HCT116 (cell line): Measurements from ENCODE around the gene UNC80. TPM values are rescaled to one million over a fixed set of nuclear protein-coding genes. Genes with fewer than 3 reads are reported as not detected.

Source experiments
- ATAC-seq: fragments of 200-7000 bp; cut with Tn5 transposase; 2 replicates; pipeline ENCODE4 v1.9.1; 2020; ENCODE audit warnings: mild to moderate bottlenecking, moderate library complexity
- BruUV-seq: library from RNA; stranded (reverse); fragments of 400-500 nt; replicated peaks from 2 replicates; lab custom pipeline; 2021; lab: Mats Ljungman, UMichigan
- CTCF ChIA-PET: fragments of 300-600 bp; sonication (Branson Sonifier 250); formaldehyde crosslinking; loops from one replicate; lab custom pipeline; 2021; ENCODE audit warnings: antibody characterized with exemption; lab: Charles Lee
- POLR2A ChIA-PET: fragments of 300-600, 350-600 bp; sonication (Branson Sonifier 250); formaldehyde crosslinking; loops from one replicate; lab custom pipeline; 2021; ENCODE audit warnings: antibody characterized with exemption; lab: Charles Lee
- RAD21 ChIA-PET, 2 experiments: fragments of 300-600 bp; sonication (Branson Sonifier 250); formaldehyde crosslinking; loops; one replicate each; lab custom pipeline; 2023; ENCODE audit warnings: low total read pairs in 2 of 2; ENCODE audit not compliant: uncharacterized antibody in 2 of 2, unreplicated experiment in 2 of 2, low non-redundant PET in 1 of 2; lab: Charles Lee
- DNase-seq: peaks from one replicate; pipeline ENCODE4 v3.0.0-alpha.2; 2010; ENCODE audit warnings: low read depth, low spot score
- H2AFZ ChIP-seq: fragments of 200-600 bp; shearing (Covaris generic), sonication (generic); 2 replicates; pipeline ENCODE4 v1.6.1; 2017; ENCODE audit warnings: low read depth, mixed run types, mixed read lengths, antibody characterized with exemption, low read length; ENCODE audit not compliant: poor library complexity, severe bottlenecking
- H3K27ac ChIP-seq: 2 replicates; pipeline ENCODE4 v1.5.1; 2012; ENCODE audit warnings: low read depth, low read length
- H3K27me3 ChIP-seq: fragments of 200-600 bp; sonication (generic); 2 replicates; pipeline ENCODE4 v1.6.1; 2016; ENCODE audit warnings: mixed run types, low read length, mixed read lengths; ENCODE audit not compliant: insufficient read depth
- H3K36me3 ChIP-seq, 2 experiments: fragments of 200-500 bp in 1 of 2; fragments of 200-600 bp in 1 of 2; sonication (Bioruptor generic) in 1 of 2; sonication (generic) in 1 of 2; 2 replicates each; pipeline versions ENCODE4 v1.5.1 to v1.6.1; 2014 to 2016; ENCODE audit warnings: low read length in 2 of 2, inconsistent platforms in 1 of 2, mixed read lengths in 1 of 2, mixed run types in 1 of 2; ENCODE audit not compliant: insufficient read depth in 2 of 2, control insufficient read depth in 1 of 2
- H3K4me1 ChIP-seq, 2 experiments: fragments of 200-600 bp in 1 of 2; sonication (generic) in 1 of 2; 2 replicates each; pipeline versions ENCODE4 v1.5.1 to v1.6.1; 2012 to 2017; ENCODE audit warnings: low read length in 2 of 2, inconsistent platforms in 1 of 2, mild to moderate bottlenecking in 1 of 2, mixed read lengths in 1 of 2, mixed run types in 1 of 2, moderate library complexity in 1 of 2; ENCODE audit not compliant: insufficient read depth in 2 of 2, control insufficient read depth in 1 of 2
- H3K4me2 ChIP-seq: fragments of 200-600 bp; sonication (generic); 2 replicates; pipeline ENCODE4 v1.6.1; 2017; ENCODE audit warnings: mixed run types, low read length, mixed read lengths
- H3K4me3 ChIP-seq, 2 experiments: fragments of 200-600 bp in 1 of 2; sonication (generic) in 1 of 2; replicated peaks in 1 of 2; 2 replicates each; pipeline ENCODE4 v1.5.1; 2011 to 2016; ENCODE audit warnings: low read length in 2 of 2, control low read depth in 1 of 2, low read depth in 1 of 2, mild to moderate bottlenecking in 1 of 2, mixed read lengths in 1 of 2, mixed run types in 1 of 2
- H3K79me2 ChIP-seq: fragments of 200-600 bp; sonication (generic); 2 replicates; pipeline ENCODE4 v1.6.1; 2017; ENCODE audit warnings: mild to moderate bottlenecking, mixed run types, low read length, moderate library complexity, mixed read lengths; ENCODE audit not compliant: insufficient read depth
- H3K9ac ChIP-seq: fragments of 200-600 bp; sonication (generic); 2 replicates; pipeline ENCODE4 v1.6.1; 2016; ENCODE audit warnings: low read length, mixed read lengths
- H3K9me2 ChIP-seq: fragments of 200-600 bp; sonication (generic), shearing (Covaris generic); 2 replicates; pipeline ENCODE4 v1.6.1; 2017; ENCODE audit warnings: mixed run types, mild to moderate bottlenecking, moderate library complexity; ENCODE audit not compliant: insufficient read depth
- H3K9me3 ChIP-seq, 2 experiments: fragments of 200-500 bp in 1 of 2; fragments of 200-600 bp in 1 of 2; sonication (Bioruptor generic) in 1 of 2; sonication (generic) in 1 of 2; 2 replicates each; pipeline ENCODE4 v1.6.1; 2014 to 2017; ENCODE audit warnings: low read length in 2 of 2, mixed read lengths in 2 of 2, inconsistent platforms in 1 of 2, low read depth in 1 of 2, mild to moderate bottlenecking in 1 of 2, mixed run types in 1 of 2, moderate library complexity in 1 of 2; ENCODE audit not compliant: control insufficient read depth in 1 of 2, insufficient read depth in 1 of 2
- H4K20me1 ChIP-seq: fragments of 200-600 bp; sonication (generic), shearing (Covaris generic); 2 replicates; pipeline ENCODE4 v1.6.1; 2017; ENCODE audit warnings: mixed run types, mild to moderate bottlenecking, moderate library complexity; ENCODE audit not compliant: insufficient read depth
- ATF3 ChIP-seq: IDR thresholded peaks from 2 replicates; pipeline ENCODE4 v1.6.1; 2012
- CBX3 ChIP-seq: IDR thresholded peaks from 2 replicates; pipeline ENCODE4 v1.6.1; 2012; ENCODE audit warnings: low read depth
- CTCF ChIP-seq, 3 experiments: fragments of 200-600 bp in 1 of 3; sonication (generic) in 1 of 3; IDR thresholded peaks in 2 of 3; conservative IDR thresholded peaks in 1 of 3; 2 replicates each; pipeline ENCODE4 v1.5.1; 2012 to 2017; ENCODE audit warnings: low read depth in 2 of 3, low read length in 2 of 3, antibody characterized with exemption in 1 of 3, borderline replicate concordance in 1 of 3, control low read depth in 1 of 3, mild to moderate bottlenecking in 1 of 3, mixed read lengths in 1 of 3, mixed run types in 1 of 3, moderate library complexity in 1 of 3; ENCODE audit not compliant: insufficient read depth in 1 of 3
- ELF1 ChIP-seq: IDR thresholded peaks from 2 replicates; pipeline ENCODE4 v1.6.1; 2012; ENCODE audit warnings: low read depth, borderline replicate concordance
- JUND ChIP-seq: IDR thresholded peaks from 2 replicates; pipeline ENCODE4 v1.6.1; 2012
- MAX ChIP-seq: IDR thresholded peaks from 2 replicates; pipeline ENCODE4 v1.6.1; 2012
- POLR2A ChIP-seq: IDR thresholded peaks from 2 replicates; pipeline ENCODE4 v1.7.0; 2011; ENCODE audit warnings: borderline replicate concordance; ENCODE audit not compliant: insufficient read depth, insufficient read length; ENCODE audit errors: extremely low read depth
- RAD21 ChIP-seq: IDR thresholded peaks from 2 replicates; pipeline ENCODE4 v1.6.1; 2012; ENCODE audit warnings: low read depth, mild to moderate bottlenecking
- REST ChIP-seq: IDR thresholded peaks from 2 replicates; pipeline ENCODE4 v1.6.1; 2012; ENCODE audit warnings: low read depth
- SIN3A ChIP-seq: IDR thresholded peaks from 2 replicates; pipeline ENCODE4 v1.6.1; 2012; ENCODE audit warnings: low read depth
- SP1 ChIP-seq: IDR thresholded peaks from 2 replicates; pipeline ENCODE4 v1.6.1; 2012; ENCODE audit warnings: low read depth
- SRF ChIP-seq: IDR thresholded peaks from 2 replicates; pipeline ENCODE4 v1.6.1; 2012; ENCODE audit warnings: low read depth
- TCF7L2 ChIP-seq: IDR thresholded peaks from 2 replicates; pipeline ENCODE4 v1.7.0; 2011; ENCODE audit warnings: borderline replicate concordance, inconsistent platforms; ENCODE audit not compliant: insufficient read depth, insufficient read length; ENCODE audit errors: extremely low read depth
- YY1 ChIP-seq: IDR thresholded peaks from 2 replicates; pipeline ENCODE4 v1.6.1; 2011; ENCODE audit warnings: low read length, low read depth, moderate library complexity, mild to moderate bottlenecking; ENCODE audit not compliant: insufficient replicate concordance; ENCODE audit errors: extremely low read depth
- ZNF274 ChIP-seq: fragments of 200-500 bp; sonication (Bioruptor generic); IDR thresholded peaks from 2 replicates; pipeline ENCODE4 v1.6.1; 2014; ENCODE audit warnings: mild to moderate bottlenecking, low read depth, low read length, inconsistent platforms
- intact Hi-C: fragments of 100-400 bp; cut with micrococcal nuclease; formaldehyde crosslinking; loops from 2 replicates; pipeline ENCODE4 v1.10.0; 2022
- total RNA-seq: library from RNA; stranded (reverse); gene quantifications from one replicate; pipeline ENCODE4 v1.2.1, GENCODE V29; 2021; ENCODE audit not compliant: unreplicated experiment

Gene UNC80
- total RNA-seq, 1 experiment from 2014 or later = not detected

GRCh38 chr2:209757163-209757562 lies 14.5 kb upstream of the UNC80 start (continued):
- TF ChIP-seq TCF7L2 = no peak

GRCh38 chr2:209761566-209761965 lies 10.1 kb upstream of the UNC80 start:
- no TSS peak for BruUV-seq
- no peaks in the 10 kb centered on the region for H4K20me1 ChIP-seq

More at GRCh38 chr2:209761566-209761965, 10.1 kb upstream of the UNC80 start:
- ATAC-seq (no peak), DNase-seq (no peak)
- Histone ChIP-seq H3K9ac (no peak overlapping the region), H3K9me2 (no peaks in the 10 kb centered on the region), H3K27me3 (no peaks in the 10 kb centered on the region), H3K9me3 (no peaks in the 10 kb centered on the region), H3K4me1 (no peaks in the 10 kb centered on the region), H3K79me2 (no peaks in the 10 kb centered on the region), H3K36me3 (no peaks in the 10 kb centered on the region), H2AFZ (no peak overlapping the region), H3K4me2 (no peak overlapping the region), H3K27ac (no peak overlapping the region), H3K4me3 (no peak overlapping the region)
- RAD21 ChIA-PET = no interaction called here
- CTCF ChIA-PET = no interaction called here
- no peak for TF ChIP-seq RAD21
- no peak for TF ChIP-seq POLR2A
- no peak for TF ChIP-seq REST
- no peak for TF ChIP-seq TCF7L2
- TF ChIP-seq JUND = no peak
- no peak for TF ChIP-seq ZNF274
- no peak for TF ChIP-seq CTCF (IDR thresholded peaks at IDR 0.05 in 2 of 3, conservative IDR thresholded peaks at IDR 0.05 in 1 of 3; ENCODE audit: borderline replicate concordance in 1 of 3, insufficient read depth in 1 of 3, low read depth in 2 of 3, low read length in 2 of 3)
- TF ChIP-seq SP1 = no peak
- no peak for TF ChIP-seq YY1
- TF ChIP-seq MAX = no peak
- no peak for TF ChIP-seq CBX3
- no peak for TF ChIP-seq ELF1
- no peak for TF ChIP-seq SIN3A
- no peak for TF ChIP-seq ATF3
- no peak for TF ChIP-seq SRF
- POLR2A ChIA-PET = no interaction called here
- intact Hi-C loops = no loop called here
